ENCODE data around the gene COMT. TPM values are rescaled to one million over a fixed set of nuclear protein-coding genes. Genes with fewer than 3 reads are reported as not detected.

Gene COMT
- total and polyA plus RNA-seq, 9 of the 15 experiments (the other 6 are each of a cell fraction or from before 2014, with no cell fraction given): 12.5 to 351 (median 155) TPM

GRCh38 chr22:19919701-19920363 is 21.7 kb upstream of the COMT start (continued):
- TF ChIP-seq ZNF644 (tag; IDR thresholded peaks at IDR 0.05; ENCODE audit: low read depth) (no peak), CEBPG (CRISPR knock-in tag; IDR thresholded peaks at IDR 0.05) (0 out of 2 replicates have a peak, but pooled peaks have one; percentile 43), CEBPG (tag; conservative IDR thresholded peaks at IDR 0.05 in 1 of 2, IDR thresholded peaks at IDR 0.05 in 1 of 2) (no peak), TGIF2 (CRISPR knock-in tag; IDR thresholded peaks at IDR 0.05) (no peak)

GRCh38 chr22:19921544-19922081 is 20.0 kb upstream of the COMT start:
- H3K9me1 ChIP-seq (ENCODE audit: control insufficient read depth, insufficient read depth, low read length): no peaks in the 10 kb centered on the region
- H3K79me2 ChIP-seq (ENCODE audit: control insufficient read depth, insufficient read depth, low read length): no peaks in the 10 kb centered on the region
- no peak overlapping the region for H3K4me3 ChIP-seq
- ChIA-PET POLR2A (interaction anchor here (0.6 to 4.2 kb wide), 10 partner anchors 9 to 191 kb away, joined by 3 to 26 read pairs (median 4); partner anchors contain the start of genes COMT and TXNRD2), CTCF (ENCODE audit: low intra/inter-chr PET ratio) (interaction anchor here (1.2 kb wide), 1 partner anchor 191 kb away, joined by 5 read pairs; no protein-coding TSS in a partner anchor)
- H3K27ac ChIP-seq (ENCODE audit: extremely low read depth, low read depth, low read length): no peak overlapping the region
- H2AFZ ChIP-seq (ENCODE audit: low read depth, low read length): no peak overlapping the region
- no peak for ATAC-seq
- no TSS peak for BruUV-seq (replicated peaks)
- peaks cover 30% of the 10 kb centered on the region; the same call in 2 of the 3 replicates for H3K36me3 ChIP-seq (ENCODE audit: control insufficient read depth, insufficient read depth, low read length)
- no peak for FAIRE-seq
- H3K4me2 ChIP-seq (ENCODE audit: insufficient read depth, low read length): no peak overlapping the region
- in situ Hi-C loops (cut with MboI) (no loop called here), intact Hi-C loops (cut with micrococcal nuclease) (no loop called here)
- peaks cover 5 to 32% of the 10 kb centered on the region in 2 experiments; a peak in 4 of 5 replicates for H3K4me1 ChIP-seq (replicated peaks in 1 of 2; ENCODE audit: control insufficient read depth in 2 of 2, insufficient read depth in 2 of 2, low read length in 2 of 2)
- no peak for DNase-seq (ENCODE audit: extremely low read depth in 1 of 4, low spot score in 3 of 4)
- H3K9me3 ChIP-seq (replicated peaks; ENCODE audit: control insufficient read depth, insufficient read depth, low read depth, low read length): no peaks in the 10 kb centered on the region
- peak overlapping the region in 1 of 2 experiments; percentile 13; a peak in 2 of 4 replicates for H3K9ac ChIP-seq (ENCODE audit: insufficient read depth in 1 of 2, low read depth in 2 of 2, low read length in 2 of 2)
- 66% methylated on average over 3 of the region's 3 CpGs for WGBS (ENCODE audit: insufficient coverage, low coverage, missing lambda C conversion rate)
- no peaks in the 10 kb centered on the region for H4K20me1 ChIP-seq (replicated peaks; ENCODE audit: control insufficient read depth, insufficient read depth, low read length)
- H3K27me3 ChIP-seq (ENCODE audit: control insufficient read depth in 2 of 2, insufficient read depth in 2 of 2, low read length in 2 of 2): no peaks in the 10 kb centered on the region
- TF ChIP-seq ADNP (tag; IDR thresholded peaks at IDR 0.05): no peak
- TF ChIP-seq LCOR (CRISPR knock-in tag; IDR thresholded peaks at IDR 0.05): no peak
- TF ChIP-seq SFPQ (IDR thresholded peaks at IDR 0.05; ENCODE audit: low read depth, low read length): no peak
- no peak for TF ChIP-seq CTBP1 (IDR thresholded peaks at IDR 0.05; ENCODE audit: borderline replicate concordance)
- no peak for TF ChIP-seq SMAD4 (CRISPR knock-in tag; conservative IDR thresholded peaks at IDR 0.05)
- TF ChIP-seq ETV5 (CRISPR knock-in tag; IDR thresholded peaks at IDR 0.05; ENCODE audit: low read depth): no peak
- no peak for TF ChIP-seq GABPB1 (CRISPR knock-in tag; IDR thresholded peaks at IDR 0.05)
- peak; percentile 89 for TF ChIP-seq IRF2 (CRISPR knock-in tag; IDR thresholded peaks at IDR 0.05)
- no peak for TF ChIP-seq GTF3C2 (IDR thresholded peaks at IDR 0.05; ENCODE audit: borderline replicate concordance, extremely low read depth, insufficient read length)
- TF ChIP-seq NFIC (IDR thresholded peaks at IDR 0.05): peak; percentile 23; the same call in 1 of the 2 replicates
- no peak for TF ChIP-seq SRSF7 (optimal IDR thresholded peaks at IDR 0.05; ENCODE audit: low read depth, low read length)
- no peak for TF ChIP-seq MCM7 (IDR thresholded peaks at IDR 0.05)
